ENCODE data around the gene FBXO44.

FBXO44 gene

DNA sequence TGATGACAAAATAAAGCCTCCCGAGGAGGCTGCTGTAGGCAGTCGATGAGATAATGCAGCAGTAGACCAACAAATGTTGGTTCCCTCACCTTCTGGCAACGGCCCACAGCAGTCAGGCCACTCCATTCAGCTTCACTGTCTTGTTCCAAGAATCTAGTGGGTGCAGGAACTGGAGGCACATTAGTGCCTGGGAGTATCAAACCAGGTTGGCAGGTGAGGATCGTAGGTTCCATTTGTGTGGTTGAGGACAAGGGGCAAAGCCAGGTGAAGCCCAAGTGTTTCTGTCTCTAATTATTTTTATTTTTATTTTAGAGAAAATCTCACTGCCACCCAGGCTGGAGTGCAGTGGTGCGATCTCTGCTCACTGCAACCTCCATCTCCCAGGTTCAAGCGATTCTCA lies 13.7 kb upstream of the FBXO44 start:
- DNase-seq, result no peak

GRCh38 chr1:11641776-11642305 lies 12.8 kb upstream of the FBXO44 start:
- DNase-seq, result no peak

DNA sequence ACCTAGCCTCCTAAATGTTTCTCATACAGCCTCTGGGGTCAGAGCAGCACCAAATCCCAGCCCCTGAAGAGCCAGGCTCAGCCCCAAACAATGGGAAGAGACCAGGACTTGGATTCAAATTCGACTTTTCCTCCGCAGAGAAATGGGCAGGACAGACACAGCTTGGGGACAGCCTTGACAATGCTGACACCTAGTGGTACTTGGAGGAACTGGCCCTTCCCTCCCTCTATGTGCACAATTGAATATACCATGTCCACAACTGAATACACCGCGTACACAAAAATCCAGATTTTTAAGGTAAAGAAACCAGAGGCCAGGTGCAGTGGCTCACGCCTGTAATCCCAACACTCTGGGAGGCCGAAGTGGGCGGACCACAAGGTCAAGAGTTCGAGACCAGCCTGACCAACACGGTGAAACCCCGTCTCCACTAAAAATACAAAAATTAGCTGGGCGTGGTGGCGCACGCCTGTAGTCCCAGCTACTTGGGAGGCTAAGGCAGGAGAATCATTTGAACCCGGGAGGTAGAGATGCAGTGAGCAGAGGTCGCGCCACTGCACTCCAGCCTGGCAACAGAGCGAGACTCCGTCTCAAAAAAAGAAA lies 12.2 kb upstream of the FBXO44 start:
- DNase-seq, result peak; percentile 78

DNA sequence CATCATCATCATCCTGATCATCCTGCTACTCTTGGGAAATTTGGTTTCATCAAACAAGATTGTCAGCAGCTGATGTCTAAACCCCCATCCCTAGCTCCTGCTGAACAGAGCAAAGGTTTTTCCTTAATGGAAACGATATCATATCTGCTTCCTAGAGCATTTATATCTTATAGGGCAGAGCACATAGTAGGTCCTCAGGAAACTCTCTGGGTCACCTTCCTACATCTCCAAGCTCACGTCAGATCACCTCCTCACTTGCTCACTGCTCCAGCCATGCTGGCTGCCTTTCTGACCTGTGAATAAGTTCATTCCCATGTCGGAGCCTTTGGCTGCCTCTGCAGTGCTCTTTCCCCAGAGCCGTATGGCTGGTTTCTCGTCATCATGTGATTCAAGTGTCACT lies 10.9 kb upstream of the FBXO44 start:
- DNase-seq, result no peak

GRCh38 chr1:11645270-11645669 lies 9.4 kb upstream of the FBXO44 start:
- no peak for DNase-seq

GRCh38 chr1:11645670-11646265 lies 8.9 kb upstream of the FBXO44 start:
- peak; percentile 81 for DNase-seq

DNA sequence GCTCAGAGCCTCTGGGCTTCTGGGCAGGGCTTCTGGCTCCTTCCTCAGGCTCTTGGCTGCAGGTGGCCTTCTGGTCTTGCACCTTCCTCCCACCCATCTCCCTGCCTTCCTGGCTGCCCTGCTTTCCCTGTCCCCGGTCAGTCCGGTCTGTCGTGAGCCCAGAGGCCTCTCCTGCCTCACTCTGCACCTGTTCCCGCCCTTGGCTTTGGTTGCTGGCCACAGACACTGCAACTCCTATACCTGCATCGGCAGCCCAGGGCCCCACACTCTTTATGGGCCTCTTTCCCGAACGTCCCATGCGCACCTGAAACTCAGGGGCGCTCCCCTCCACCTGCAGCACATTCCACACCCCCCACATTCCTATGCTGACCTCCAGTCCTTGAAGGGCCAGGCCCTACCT lies 8.4 kb upstream of the FBXO44 start:
- DNase-seq, result no peak

GRCh38 chr1:11647333-11647732 lies 7.3 kb upstream of the FBXO44 start:
- DNase-seq, result no peak

DNA sequence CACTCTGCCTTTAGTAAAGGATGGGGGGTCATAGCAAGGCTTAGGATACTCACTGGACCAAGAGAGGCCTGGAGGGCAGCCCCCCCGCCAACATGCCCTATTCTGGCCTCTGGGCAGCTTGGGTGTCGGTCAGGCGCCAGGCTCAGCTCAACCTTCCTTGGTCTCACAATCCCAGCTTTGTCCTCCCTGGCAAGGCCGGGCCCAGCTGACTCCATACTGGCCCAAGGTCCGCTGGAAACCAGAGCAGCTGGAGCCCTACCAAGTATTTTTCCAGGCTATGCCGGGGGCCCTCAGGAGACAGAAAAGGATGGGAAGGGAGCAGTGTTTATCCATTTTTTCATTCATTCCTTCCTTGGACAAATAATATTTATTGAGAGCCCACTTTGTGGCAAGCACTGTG lies 6.6 kb upstream of the FBXO44 start:
- peak; percentile 93 for DNase-seq

DNA sequence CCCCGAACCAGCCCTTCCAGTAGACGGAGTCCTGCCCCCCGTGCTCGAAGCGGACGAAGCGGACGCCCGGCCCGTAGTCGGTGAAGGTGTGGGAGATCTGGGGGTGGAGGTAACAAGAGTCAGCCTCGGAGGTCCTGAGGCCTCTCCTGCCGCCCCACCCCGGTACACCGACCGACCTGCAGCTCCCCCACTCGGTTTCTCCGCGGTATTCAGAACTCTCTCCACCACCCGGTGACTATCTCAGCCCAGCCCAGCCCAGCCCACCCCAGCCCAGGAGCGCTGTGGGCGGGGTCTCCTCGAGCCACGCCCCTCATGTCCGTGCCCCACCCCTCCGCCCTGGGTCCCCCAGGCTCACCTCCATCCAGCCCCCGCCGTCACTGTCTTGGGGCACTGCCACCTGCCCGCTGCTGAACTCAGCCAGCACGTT lies 5.9 kb upstream of the FBXO44 start:
- DNase-seq, result peak; percentile 24

DNA sequence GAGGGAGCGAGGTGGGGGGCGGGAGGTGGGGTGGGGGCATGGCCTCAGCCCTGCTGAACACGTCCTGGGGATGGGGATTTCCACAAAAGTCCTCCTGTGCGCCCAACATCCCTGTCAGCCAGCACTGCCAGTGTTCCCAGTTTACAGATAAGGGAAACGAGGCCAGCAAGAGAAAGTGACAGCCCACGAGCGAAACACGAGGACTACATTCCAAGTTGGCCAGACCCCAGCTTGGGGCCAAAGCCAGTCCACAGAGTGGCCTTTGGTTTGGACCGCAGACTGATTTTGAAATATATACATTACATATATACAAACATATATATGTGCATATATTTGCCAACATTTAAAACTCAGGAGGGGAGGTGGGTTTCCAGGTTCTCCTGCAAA lies 5.4 kb upstream of the FBXO44 start:
- no peak for DNase-seq

DNA sequence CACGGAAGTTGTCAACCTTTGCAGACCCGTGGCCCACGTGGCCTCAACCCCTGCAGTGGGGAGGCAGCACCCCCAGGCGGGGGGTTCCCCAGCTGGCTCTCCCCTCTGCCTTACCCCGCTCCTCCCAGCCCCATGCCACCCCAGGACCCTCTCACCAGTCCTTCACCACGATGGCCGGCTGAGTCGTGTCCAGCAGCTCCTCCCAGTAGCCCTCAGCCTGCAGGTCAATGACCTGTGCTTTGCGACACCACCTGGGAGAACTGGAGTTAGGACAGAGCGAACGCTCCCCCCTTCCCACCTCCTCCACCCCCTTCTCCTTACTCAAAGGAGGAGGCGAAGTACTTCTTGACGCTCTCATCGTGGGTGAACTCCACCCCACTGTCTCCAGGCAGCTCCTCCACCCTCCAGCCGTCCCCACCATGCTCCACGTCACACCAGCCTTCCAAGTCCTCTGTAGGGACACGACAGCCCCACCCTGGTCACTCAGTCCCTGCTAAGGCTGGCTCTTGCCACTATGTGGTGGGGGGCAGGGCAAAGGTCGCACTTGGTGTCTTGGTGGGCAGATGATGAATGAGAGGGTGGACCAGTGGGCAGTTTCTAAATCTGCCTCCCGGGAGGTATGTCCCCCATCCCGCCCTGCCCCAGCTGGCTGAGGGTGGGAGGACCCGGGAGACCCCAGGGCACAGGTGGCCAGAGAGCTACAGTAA lies 4.9 kb upstream of the FBXO44 start:
- no peak for DNase-seq

DNA sequence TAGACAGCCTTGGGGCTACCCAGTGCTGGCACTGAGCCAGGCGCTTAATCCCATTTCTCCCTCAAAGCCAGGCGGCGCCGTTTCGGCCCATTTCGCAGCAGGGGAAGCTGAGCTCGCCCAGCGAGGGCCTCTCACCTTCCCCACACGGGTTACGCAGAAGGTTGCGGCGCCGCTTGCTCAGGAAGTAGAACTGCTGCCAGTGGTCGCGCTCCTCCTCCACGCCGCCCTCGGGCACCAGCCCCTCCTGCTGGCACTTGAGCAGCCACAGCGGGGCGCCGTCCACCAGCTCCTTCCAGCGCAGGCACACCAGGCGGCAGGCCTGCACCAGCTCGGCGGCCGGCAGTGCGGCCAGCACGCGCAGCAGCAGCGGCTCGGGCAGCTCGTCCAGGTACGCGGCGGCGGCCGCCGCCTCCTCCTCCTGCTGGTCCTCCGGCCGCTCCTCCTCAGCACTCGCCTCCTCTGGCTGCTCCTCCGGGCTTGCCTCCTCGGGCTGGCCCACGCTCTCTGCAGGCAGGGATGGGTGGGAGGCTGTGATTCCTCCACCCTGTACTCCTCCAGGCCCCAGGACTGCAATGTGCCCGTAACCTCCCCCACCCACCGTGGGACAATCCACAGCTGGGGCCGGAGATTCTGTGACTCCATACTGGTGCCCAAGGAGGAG lies 4.2 kb upstream of the FBXO44 start:
- peak; percentile 70 for DNase-seq

- no peak for DNase-seq
These were observed 3.7 kb upstream of the FBXO44 start for GRCh38 chr1:11651017-11651416.

DNA sequence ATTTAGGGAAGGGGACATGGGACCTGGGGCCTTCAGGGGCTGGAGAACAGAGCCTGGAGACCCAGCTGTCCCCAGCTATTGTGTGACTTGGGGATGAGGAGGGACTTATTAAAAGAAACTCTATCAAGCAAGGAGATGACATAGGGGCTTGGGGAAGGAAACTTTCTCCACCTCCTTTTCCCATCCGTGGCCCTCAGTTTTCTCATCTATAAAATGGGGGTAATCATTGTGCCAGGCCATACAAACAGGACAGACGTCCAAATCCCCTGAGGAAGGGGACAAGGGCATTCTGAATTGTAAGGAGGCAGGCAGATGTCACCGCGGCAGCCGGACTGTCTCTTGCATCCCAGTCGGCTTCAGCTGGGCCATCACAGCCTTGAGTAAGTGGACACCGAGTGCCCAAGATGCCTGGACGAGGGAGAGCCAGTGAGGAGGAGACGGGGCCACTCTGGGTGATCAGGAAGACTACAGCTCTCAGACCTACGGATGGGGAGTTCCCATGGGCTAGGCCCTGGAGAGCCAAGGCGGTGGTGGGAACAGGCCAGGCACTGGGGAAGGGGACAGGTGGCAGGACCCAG lies 2.4 kb upstream of the FBXO44 start:
- no peak for DNase-seq

- DNase-seq, result no peak
These were observed 1.4 kb upstream of the FBXO44 start for GRCh38 chr1:11653101-11653860.

GRCh38 chr1:11653861-11654136 lies 878 bp upstream of the FBXO44 start:
- DNase-seq, result no peak

DNA sequence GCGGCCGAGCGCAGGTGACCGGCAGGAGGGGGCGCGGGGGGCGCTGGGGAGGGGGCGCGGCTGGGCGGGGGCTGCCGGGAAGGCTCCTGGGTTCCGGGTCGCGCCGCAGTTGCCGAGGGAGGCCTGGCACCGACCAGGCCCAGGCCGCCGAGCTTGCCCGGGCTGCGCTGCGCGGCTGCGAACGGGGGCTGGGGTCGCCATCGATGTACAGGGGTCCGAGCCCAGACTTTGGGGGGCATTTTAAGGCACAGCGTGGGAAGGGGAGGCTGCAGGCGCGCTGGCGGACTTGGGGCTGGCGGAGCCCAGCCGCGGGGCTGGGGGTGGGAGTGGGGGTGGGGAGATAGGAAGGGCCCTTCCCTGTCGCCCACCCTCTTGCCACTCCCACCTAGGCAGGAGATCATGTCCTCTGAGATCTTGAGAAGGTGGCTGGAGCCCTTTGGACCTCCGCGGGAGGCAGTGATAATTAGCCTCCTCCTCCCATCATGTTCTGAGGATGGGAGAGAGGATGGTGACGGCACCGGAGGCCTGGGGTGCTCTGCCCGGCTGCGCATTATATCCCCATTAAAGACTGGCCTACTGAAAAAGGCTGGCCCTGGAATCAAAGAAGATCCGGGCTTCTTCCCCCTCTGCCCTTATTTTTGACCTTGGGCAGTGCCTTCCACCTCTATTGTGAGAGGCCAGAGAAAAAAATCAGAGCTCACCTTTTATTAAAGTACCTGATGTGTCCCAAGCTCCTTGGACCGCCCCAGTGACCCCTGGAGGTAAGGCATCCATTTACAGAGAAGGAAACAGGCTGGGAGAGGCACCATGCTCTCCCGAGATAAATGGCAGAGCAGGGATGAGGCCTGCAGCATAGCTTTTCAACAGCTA lies 497 bp downstream of the FBXO44 start:
- DNase-seq, result no peak

DNA sequence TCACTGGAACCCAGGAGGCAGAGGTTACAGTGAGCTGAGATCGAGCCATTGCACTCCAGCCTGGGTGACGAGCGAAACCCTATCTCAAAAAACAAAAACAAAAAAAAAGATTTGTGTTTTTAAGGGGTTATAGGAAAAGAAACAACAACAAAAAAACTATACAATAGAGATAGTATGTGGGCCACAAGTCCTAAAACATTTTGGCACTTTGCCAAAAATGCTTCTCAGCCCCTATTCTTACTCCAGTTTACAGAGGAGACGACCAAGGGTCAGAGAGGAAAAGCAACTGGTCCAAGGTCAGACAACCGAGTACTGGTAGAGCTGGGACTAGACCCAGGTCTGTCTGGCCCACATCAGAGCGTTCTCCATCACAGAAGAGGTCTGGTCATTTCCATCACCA lies 3.0 kb downstream of the FBXO44 start:
- no peak for DNase-seq

GRCh38 chr1:11658542-11658941 lies 3.9 kb downstream of the FBXO44 start:
- no peak for DNase-seq

DNA sequence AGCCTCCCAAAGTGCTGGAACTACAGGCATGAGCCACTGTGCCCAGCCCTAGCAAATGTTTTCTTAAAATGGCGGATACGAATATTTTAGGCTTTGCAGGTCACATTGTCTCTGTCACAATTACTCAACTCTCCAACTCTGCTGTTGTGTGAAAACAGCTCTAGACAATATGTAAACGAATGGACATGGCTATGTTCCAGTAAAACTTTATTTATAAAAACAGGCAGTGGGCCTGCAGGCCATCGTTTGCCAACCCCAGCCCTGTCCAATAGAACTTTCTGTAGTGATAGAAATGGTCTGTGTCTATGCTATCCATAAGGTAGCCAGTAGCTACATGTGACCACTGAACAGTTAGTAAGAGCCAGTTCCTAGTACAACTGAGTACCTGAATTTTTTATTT lies 5.1 kb downstream of the FBXO44 start:
- DNase-seq, result no peak

GRCh38 chr1:11661103-11661502 lies 6.4 kb downstream of the FBXO44 start:
- DNase-seq, result no peak

All from midbrain (tissue), 1 donor.